HepG2 (cell line): ENCODE data around the gene KCNB1.
"Not testable (repeated sequence)": the region's sequence is repeated elsewhere in the genome, so short reads cannot be mapped to it uniquely, and the experiment has no call there.

Source experiments
- CC2D1A ChIP-seq: sonication (generic); formaldehyde crosslinking; IDR thresholded peaks from 2 replicates; pipeline ENCODE4 v1.8.1; 2023; ENCODE audit warnings: mild to moderate bottlenecking, missing genetic modification reagents
- JUN ChIP-seq: sonication (generic); formaldehyde crosslinking; IDR thresholded peaks from 2 replicates; pipeline ENCODE4 v1.4.0; 2020; ENCODE audit warnings: mild to moderate bottlenecking, missing genetic modification reagents
- REPIN1 ChIP-seq: sonication (generic); formaldehyde crosslinking; IDR thresholded peaks from 2 replicates; pipeline ENCODE4 v1.8.0; 2022; ENCODE audit warnings: missing genetic modification reagents, low read depth, mild to moderate bottlenecking, borderline replicate concordance
- U2AF2 ChIP-seq: fragments of 200-400 bp; formaldehyde crosslinking; IDR thresholded peaks from 2 replicates; pipeline ENCODE4 v1.6.1; 2017; ENCODE audit warnings: low read depth, mild to moderate bottlenecking, low read length
- ZBTB8A ChIP-seq: sonication (generic); formaldehyde crosslinking; IDR thresholded peaks from 2 replicates; pipeline ENCODE4 v1.4.0; 2020; ENCODE audit warnings: mild to moderate bottlenecking, low read depth, missing genetic modification reagents, borderline replicate concordance
- ZNF143 ChIP-seq: sonication (generic); formaldehyde crosslinking; IDR thresholded peaks from 2 replicates; pipeline ENCODE4 v1.4.0; 2020; ENCODE audit warnings: missing genetic modification reagents
- TF ChIP-seq, protein P1 (sequence below): sonication (generic); formaldehyde crosslinking; IDR thresholded peaks from 2 replicates; pipeline ENCODE4 v1.5.0; 2020; ENCODE audit warnings: mild to moderate bottlenecking, missing genetic modification reagents, moderate library complexity
- TF ChIP-seq, protein P2 (sequence below), 2 experiments: sonication (generic) in 1 of 2; formaldehyde crosslinking in 1 of 2; IDR thresholded peaks; 2 replicates each; pipeline versions ENCODE4 v1.5.1 to v1.6.1; 2011 to 2020; ENCODE audit warnings: borderline replicate concordance in 1 of 2, low read depth in 1 of 2, low read length in 1 of 2, mild to moderate bottlenecking in 1 of 2, missing genetic modification reagents in 1 of 2, moderate library complexity in 1 of 2

DNA sequence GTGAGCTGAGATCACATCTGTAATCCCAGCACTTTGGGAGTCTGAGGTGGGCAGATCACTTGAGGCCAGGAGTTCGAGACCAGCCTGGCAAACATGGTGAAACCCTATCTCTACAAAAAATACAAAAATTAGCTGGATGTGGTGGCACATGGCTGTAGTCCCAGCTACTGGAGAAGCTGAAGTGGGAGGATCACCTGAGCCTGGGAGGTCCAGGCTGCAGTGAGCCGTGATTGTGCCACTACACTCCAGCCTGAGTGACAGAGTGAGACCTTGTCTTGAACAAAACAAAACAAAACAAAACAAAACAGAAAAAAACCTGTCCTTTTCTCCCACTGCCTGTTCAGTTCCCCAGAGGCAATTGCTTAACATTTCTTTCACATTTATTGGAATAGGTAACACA, 168.4 kb downstream of the KCNB1 start:
- TF ChIP-seq, protein P1, sequence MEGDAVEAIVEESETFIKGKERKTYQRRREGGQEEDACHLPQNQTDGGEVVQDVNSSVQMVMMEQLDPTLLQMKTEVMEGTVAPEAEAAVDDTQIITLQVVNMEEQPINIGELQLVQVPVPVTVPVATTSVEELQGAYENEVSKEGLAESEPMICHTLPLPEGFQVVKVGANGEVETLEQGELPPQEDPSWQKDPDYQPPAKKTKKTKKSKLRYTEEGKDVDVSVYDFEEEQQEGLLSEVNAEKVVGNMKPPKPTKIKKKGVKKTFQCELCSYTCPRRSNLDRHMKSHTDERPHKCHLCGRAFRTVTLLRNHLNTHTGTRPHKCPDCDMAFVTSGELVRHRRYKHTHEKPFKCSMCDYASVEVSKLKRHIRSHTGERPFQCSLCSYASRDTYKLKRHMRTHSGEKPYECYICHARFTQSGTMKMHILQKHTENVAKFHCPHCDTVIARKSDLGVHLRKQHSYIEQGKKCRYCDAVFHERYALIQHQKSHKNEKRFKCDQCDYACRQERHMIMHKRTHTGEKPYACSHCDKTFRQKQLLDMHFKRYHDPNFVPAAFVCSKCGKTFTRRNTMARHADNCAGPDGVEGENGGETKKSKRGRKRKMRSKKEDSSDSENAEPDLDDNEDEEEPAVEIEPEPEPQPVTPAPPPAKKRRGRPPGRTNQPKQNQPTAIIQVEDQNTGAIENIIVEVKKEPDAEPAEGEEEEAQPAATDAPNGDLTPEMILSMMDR (CRISPR knock-in tag), result not testable (repeated sequence)
- TF ChIP-seq REPIN1 (CRISPR knock-in tag); ZBTB8A (CRISPR knock-in tag); ZNF143 (CRISPR knock-in tag); U2AF2; JUN (CRISPR knock-in tag); CC2D1A: not testable (repeated sequence)
- TF ChIP-seq, protein P2, sequence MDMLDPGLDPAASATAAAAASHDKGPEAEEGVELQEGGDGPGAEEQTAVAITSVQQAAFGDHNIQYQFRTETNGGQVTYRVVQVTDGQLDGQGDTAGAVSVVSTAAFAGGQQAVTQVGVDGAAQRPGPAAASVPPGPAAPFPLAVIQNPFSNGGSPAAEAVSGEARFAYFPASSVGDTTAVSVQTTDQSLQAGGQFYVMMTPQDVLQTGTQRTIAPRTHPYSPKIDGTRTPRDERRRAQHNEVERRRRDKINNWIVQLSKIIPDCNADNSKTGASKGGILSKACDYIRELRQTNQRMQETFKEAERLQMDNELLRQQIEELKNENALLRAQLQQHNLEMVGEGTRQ (IDR thresholded peaks at IDR 0.05; ENCODE audit: low read depth, low read length), result not testable (repeated sequence)
- TF ChIP-seq, protein P2 (CRISPR knock-in tag; IDR thresholded peaks at IDR 0.05; ENCODE audit: borderline replicate concordance), result not testable (repeated sequence)
